DND-41 (cell line): ENCODE data around the gene GRIPAP1.

ENCODE experiments used
- ATAC-seq: fragments of 200-7000 bp; cut with Tn5 transposase; 3 replicates; pipeline ENCODE4 v1.9.1; 2021; ENCODE audit warnings: low read depth; ENCODE audit not compliant: insufficient read depth
- DNase-seq: peaks from one replicate; pipeline ENCODE4 v3.0.0-alpha.2; 2020
- H2AFZ ChIP-seq: 2 replicates; pipeline ENCODE4 v1.6.0; 2012; ENCODE audit warnings: low read depth, low read length
- H3K27ac ChIP-seq: 2 replicates; pipeline ENCODE4 v1.5.1; 2012; ENCODE audit warnings: low read length, inconsistent platforms
- H3K27me3 ChIP-seq: fragments of 200-600 bp; sonication (generic); 2 replicates; pipeline ENCODE4 v1.6.0; 2012; ENCODE audit warnings: low read length, mild to moderate bottlenecking, inconsistent platforms; ENCODE audit not compliant: insufficient read depth, poor library complexity
- H3K36me3 ChIP-seq: 2 replicates; pipeline ENCODE4 v1.5.1; 2012; ENCODE audit warnings: low read length, inconsistent platforms; ENCODE audit not compliant: insufficient read depth
- H3K4me1 ChIP-seq: 2 replicates; pipeline ENCODE4 v1.5.1; 2012; ENCODE audit warnings: mild to moderate bottlenecking, low read length; ENCODE audit not compliant: insufficient read depth
- H3K4me2 ChIP-seq: 2 replicates; pipeline ENCODE4 v1.6.0; 2012; ENCODE audit warnings: mild to moderate bottlenecking, moderate library complexity, low read length, inconsistent platforms; ENCODE audit not compliant: insufficient read depth
- H3K4me3 ChIP-seq, 2 experiments: fragments of 200-600 bp in 1 of 2; shearing (Covaris generic) in 1 of 2; 2 replicates each; pipeline ENCODE4 v1.5.1; 2012 to 2016; ENCODE audit warnings: inconsistent platforms in 2 of 2, low read length in 2 of 2, mild to moderate bottlenecking in 2 of 2, low read depth in 1 of 2, moderate library complexity in 1 of 2
- H3K79me2 ChIP-seq: 2 replicates; pipeline ENCODE4 v1.6.0; 2012; ENCODE audit warnings: low read length, inconsistent platforms; ENCODE audit not compliant: insufficient read depth
- H3K9ac ChIP-seq: 2 replicates; pipeline ENCODE4 v1.6.0; 2012; ENCODE audit warnings: low read depth, mild to moderate bottlenecking, inconsistent platforms, low read length, moderate library complexity
- H3K9me3 ChIP-seq: 2 replicates; pipeline ENCODE4 v1.5.1; 2012; ENCODE audit warnings: low read length, moderate library complexity, mild to moderate bottlenecking, inconsistent platforms; ENCODE audit not compliant: insufficient read depth, severe bottlenecking
- H4K20me1 ChIP-seq: 2 replicates; pipeline ENCODE4 v1.6.0; 2012; ENCODE audit warnings: low read length; ENCODE audit not compliant: insufficient read depth
- EZH2 ChIP-seq: IDR thresholded peaks from 3 replicates; pipeline ENCODE4 v1.6.1; 2012; ENCODE audit warnings: borderline replicate concordance, low read depth, mild to moderate bottlenecking, moderate library complexity, low read length, inconsistent platforms; ENCODE audit not compliant: severe bottlenecking
- TF ChIP-seq, protein P1 (sequence below): IDR thresholded peaks from 2 replicates; pipeline ENCODE4 v1.5.1; 2012; ENCODE audit warnings: borderline replicate concordance, low read length, moderate library complexity, mild to moderate bottlenecking; ENCODE audit not compliant: poor library complexity, severe bottlenecking; ENCODE audit errors: extremely low read depth

Gene GRIPAP1

DNA sequence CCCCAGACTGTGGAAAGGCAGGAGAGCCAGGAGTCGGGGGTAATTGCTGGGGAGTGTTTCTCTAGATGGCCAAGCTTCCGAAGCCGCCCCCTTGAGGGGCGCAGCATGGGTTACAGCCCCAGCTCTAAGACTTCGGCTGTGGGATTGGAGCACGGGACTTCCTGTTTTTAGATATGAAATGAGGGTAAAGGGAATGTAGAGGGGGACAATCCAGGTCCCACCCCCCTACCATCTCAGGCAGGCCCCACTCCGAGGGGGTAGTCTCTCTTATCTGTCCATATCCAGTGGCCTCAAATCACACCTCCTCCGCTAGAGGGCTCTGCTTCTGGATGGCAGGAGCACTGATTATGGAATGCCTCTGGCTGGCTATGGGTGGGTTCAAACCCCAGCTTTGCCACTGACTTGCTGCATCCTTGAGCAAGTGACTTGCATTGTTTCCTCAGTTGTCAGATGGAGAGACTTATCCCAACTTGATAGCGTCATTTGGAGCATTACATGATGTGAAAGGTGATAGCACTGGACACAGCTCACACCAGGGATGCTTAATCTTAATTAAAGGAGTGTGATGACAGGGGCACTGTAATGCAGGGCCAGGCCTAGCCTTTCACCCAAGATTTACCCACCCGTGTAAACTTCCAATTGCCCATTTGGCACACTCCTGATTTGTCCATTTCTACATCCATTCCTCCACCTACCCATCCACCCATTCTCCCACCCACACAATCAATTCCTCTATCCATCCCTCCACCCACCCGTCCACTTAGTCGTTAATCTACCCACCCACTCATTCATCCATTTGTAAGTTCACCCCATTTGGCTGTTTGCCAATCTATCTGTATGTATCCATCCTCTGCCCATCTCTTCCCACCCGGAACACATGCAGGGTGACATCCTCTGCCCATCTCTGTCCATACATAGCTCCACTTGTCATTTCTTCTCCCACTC lies 29.6 kb downstream of the GRIPAP1 start:
- H3K4me3 ChIP-seq: no peak overlapping the region
- ATAC-seq: peak; percentile 58
- no peaks in the 10 kb centered on the region for H3K9me3 ChIP-seq
- no peak overlapping the region for H3K9ac ChIP-seq
- H3K27me3 ChIP-seq: no peaks in the 10 kb centered on the region
- no peaks in the 10 kb centered on the region for H4K20me1 ChIP-seq
- DNase-seq: peak; percentile 23
- H3K79me2 ChIP-seq: no peaks in the 10 kb centered on the region
- no peaks in the 10 kb centered on the region for H3K4me1 ChIP-seq
- H3K4me2 ChIP-seq: no peak overlapping the region
- H2AFZ ChIP-seq: no peak overlapping the region
- peaks cover 24% of the 10 kb centered on the region for H3K36me3 ChIP-seq
- no peak overlapping the region for H3K27ac ChIP-seq
- no peak for TF ChIP-seq EZH2
- TF ChIP-seq, protein P1, sequence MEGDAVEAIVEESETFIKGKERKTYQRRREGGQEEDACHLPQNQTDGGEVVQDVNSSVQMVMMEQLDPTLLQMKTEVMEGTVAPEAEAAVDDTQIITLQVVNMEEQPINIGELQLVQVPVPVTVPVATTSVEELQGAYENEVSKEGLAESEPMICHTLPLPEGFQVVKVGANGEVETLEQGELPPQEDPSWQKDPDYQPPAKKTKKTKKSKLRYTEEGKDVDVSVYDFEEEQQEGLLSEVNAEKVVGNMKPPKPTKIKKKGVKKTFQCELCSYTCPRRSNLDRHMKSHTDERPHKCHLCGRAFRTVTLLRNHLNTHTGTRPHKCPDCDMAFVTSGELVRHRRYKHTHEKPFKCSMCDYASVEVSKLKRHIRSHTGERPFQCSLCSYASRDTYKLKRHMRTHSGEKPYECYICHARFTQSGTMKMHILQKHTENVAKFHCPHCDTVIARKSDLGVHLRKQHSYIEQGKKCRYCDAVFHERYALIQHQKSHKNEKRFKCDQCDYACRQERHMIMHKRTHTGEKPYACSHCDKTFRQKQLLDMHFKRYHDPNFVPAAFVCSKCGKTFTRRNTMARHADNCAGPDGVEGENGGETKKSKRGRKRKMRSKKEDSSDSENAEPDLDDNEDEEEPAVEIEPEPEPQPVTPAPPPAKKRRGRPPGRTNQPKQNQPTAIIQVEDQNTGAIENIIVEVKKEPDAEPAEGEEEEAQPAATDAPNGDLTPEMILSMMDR: peak; percentile 42

GRCh38 chrX:48971249-48972219 lies 30.5 kb downstream of the GRIPAP1 start, which contains the start of gene KCND1:
Gene KCND1 (minus strand): TSS chrX:48971844. CDS start chrX:48970271, 1,573 bp downstream.
- H3K27me3 ChIP-seq: no peaks in the 10 kb centered on the region
- no peaks in the 10 kb centered on the region for H3K79me2 ChIP-seq
- H3K9me3 ChIP-seq: no peaks in the 10 kb centered on the region
- H3K36me3 ChIP-seq: peaks cover 24% of the 10 kb centered on the region
- H4K20me1 ChIP-seq: no peaks in the 10 kb centered on the region
- H3K4me2 ChIP-seq: no peak within 1 kb of the TSS
- peak; percentile 12 for DNase-seq
- H2AFZ ChIP-seq: no peak within 1 kb of the TSS
- no peak within 1 kb of the TSS for H3K27ac ChIP-seq
- TF ChIP-seq EZH2: no peak
- TF ChIP-seq, protein P1: no peak
- H3K4me3 ChIP-seq: no peak within 1 kb of the TSS
- no peak within 1 kb of the TSS for H3K9ac ChIP-seq
- ATAC-seq: peak; percentile 49
- H3K4me1 ChIP-seq: no peaks in the 10 kb centered on the region

DNA sequence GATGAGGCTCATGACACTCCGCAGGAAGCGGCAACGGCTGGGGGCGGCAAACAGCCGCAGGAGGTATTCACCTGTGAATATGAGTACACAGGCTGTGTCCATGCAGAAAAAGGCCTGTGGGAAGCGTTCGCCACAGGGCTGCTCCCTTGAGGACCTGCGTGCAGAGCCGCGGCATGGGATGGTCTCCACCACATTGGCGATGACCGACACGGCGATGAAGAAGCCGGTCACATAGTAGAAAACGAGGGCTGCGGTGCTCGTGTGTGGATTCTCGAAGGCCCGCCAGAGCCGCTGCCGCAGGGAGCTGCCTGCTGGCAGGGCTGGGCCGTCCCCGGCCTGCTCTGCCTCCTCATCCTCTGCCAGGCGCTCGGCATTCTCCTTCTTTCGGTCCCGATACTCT lies 32.6 kb downstream of the GRIPAP1 start:
- H3K79me2 ChIP-seq: no peaks in the 10 kb centered on the region
- DNase-seq (no peak), ATAC-seq (no peak)
- no peak overlapping the region for H2AFZ ChIP-seq
- no peaks in the 10 kb centered on the region for H4K20me1 ChIP-seq
- H3K9ac ChIP-seq: no peak overlapping the region
- peaks cover 7% of the 10 kb centered on the region for H3K36me3 ChIP-seq
- no peaks in the 10 kb centered on the region for H3K27me3 ChIP-seq
- H3K27ac ChIP-seq: no peak overlapping the region
- H3K4me1 ChIP-seq: no peaks in the 10 kb centered on the region
- H3K9me3 ChIP-seq: no peaks in the 10 kb centered on the region
- H3K4me3 ChIP-seq: no peak overlapping the region
- TF ChIP-seq, protein P1: no peak
- TF ChIP-seq EZH2: no peak
- no peak overlapping the region for H3K4me2 ChIP-seq
